A549 (cell line): ENCODE results near the gene DNASE1L2.

Experiments
- BHLHE40 ChIP-seq: IDR thresholded peaks from 2 replicates; pipeline ENCODE4 v1.6.1; 2012; ENCODE audit warnings: low read depth, low read length, inconsistent platforms
- MAFK ChIP-seq: fragments of 450-650 bp; IDR thresholded peaks from 2 replicates; pipeline ENCODE4 v1.6.1; 2014; ENCODE audit not compliant: partially characterized antibody
- MAZ ChIP-seq: fragments of 150-350 bp; IDR thresholded peaks from 2 replicates; pipeline ENCODE4 v1.6.1; 2014; ENCODE audit warnings: antibody characterized with exemption, low read depth, low read length, borderline replicate concordance
- POLR2A ChIP-seq: IDR thresholded peaks from 2 replicates; pipeline ENCODE4 v1.6.1; 2012; ENCODE audit warnings: mild to moderate bottlenecking, low read length
- RAD21 ChIP-seq, 2 experiments: fragments of >200 bp in 1 of 2; sonication (Bioruptor Twin) in 1 of 2; formaldehyde crosslinking in 1 of 2; IDR thresholded peaks in 1 of 2; conservative IDR thresholded peaks in 1 of 2; 2 replicates in 1 of 2; 3 replicates in 1 of 2; pipeline ENCODE4 v1.6.1; 2012 to 2018; ENCODE audit warnings: inconsistent platforms in 1 of 2
- RFX5 ChIP-seq: fragments of 450-650 bp; IDR thresholded peaks from 2 replicates; pipeline ENCODE4 v1.7.1; 2014; ENCODE audit warnings: antibody characterized with exemption, mild to moderate bottlenecking, moderate library complexity
- RNF2 ChIP-seq: fragments of 200-600 bp; sonication (generic); IDR thresholded peaks from 2 replicates; pipeline ENCODE4 v1.6.1; 2016; ENCODE audit warnings: low read depth, mild to moderate bottlenecking, antibody characterized with exemption, moderate library complexity, borderline replicate concordance
- TF ChIP-seq, protein P1 (sequence below): fragments of >200 bp; sonication (Bioruptor Twin); formaldehyde crosslinking; IDR thresholded peaks from 3 replicates; pipeline ENCODE4 v1.5.1; 2016
- TF ChIP-seq, protein P2 (sequence below): fragments of 450-650 bp; IDR thresholded peaks from 2 replicates; pipeline ENCODE4 v1.6.1; 2014; ENCODE audit warnings: antibody characterized with exemption

DNA sequence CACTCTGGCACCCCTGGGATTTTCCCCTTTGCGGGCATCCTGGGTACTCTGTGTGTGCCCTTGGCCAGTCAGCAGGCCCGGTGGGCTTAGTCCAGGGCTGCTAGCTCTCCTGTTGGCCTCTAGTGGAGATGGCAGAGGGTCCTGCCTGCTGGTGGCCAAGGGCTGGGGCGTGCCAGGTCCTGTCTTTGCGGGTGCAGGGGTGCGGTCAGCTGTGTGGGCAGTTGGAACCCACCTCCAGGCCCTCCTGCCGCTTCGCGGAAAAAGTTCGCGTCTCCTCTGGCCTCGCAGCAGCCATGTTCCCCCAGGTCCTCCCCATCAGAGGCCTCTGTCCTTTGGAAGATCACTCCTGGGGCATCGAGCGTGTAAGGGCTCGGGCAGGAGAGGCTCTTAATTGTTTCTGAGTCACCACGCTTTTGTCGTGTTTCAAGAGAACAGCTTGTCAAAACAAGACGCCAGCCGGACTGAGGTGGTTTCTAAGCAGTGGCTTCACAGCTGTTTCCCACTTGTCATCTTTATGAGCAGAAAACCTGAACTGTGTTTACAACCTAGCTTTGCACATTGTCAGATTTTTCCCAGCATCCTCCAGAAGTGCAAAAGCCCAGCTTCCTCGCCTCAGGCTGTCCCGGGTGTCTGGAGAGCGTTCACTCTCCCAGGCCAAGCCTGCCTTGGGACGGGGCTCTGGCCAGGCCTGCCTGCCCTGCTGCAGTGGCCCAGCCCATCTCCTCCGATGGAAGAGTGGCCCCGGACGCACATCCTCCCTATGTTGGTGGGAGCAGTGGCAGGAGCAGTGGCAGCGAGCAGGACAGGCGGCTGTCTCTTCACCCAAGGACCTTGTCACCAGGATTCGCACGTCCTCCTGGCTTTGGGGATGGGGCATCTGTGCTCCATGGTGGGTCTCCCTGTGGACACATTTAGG is 5.0 kb upstream of the DNASE1L2 start:
- TF ChIP-seq, protein P1, sequence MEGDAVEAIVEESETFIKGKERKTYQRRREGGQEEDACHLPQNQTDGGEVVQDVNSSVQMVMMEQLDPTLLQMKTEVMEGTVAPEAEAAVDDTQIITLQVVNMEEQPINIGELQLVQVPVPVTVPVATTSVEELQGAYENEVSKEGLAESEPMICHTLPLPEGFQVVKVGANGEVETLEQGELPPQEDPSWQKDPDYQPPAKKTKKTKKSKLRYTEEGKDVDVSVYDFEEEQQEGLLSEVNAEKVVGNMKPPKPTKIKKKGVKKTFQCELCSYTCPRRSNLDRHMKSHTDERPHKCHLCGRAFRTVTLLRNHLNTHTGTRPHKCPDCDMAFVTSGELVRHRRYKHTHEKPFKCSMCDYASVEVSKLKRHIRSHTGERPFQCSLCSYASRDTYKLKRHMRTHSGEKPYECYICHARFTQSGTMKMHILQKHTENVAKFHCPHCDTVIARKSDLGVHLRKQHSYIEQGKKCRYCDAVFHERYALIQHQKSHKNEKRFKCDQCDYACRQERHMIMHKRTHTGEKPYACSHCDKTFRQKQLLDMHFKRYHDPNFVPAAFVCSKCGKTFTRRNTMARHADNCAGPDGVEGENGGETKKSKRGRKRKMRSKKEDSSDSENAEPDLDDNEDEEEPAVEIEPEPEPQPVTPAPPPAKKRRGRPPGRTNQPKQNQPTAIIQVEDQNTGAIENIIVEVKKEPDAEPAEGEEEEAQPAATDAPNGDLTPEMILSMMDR: no peak
- no peak for TF ChIP-seq BHLHE40
- TF ChIP-seq POLR2A: no peak
- no peak for TF ChIP-seq RNF2
- TF ChIP-seq RAD21 (conservative IDR thresholded peaks at IDR 0.05 in 1 of 2, IDR thresholded peaks at IDR 0.05 in 1 of 2): no peak
- TF ChIP-seq MAZ: no peak
- no peak for TF ChIP-seq RFX5
- no peak for TF ChIP-seq MAFK
- TF ChIP-seq, protein P2, sequence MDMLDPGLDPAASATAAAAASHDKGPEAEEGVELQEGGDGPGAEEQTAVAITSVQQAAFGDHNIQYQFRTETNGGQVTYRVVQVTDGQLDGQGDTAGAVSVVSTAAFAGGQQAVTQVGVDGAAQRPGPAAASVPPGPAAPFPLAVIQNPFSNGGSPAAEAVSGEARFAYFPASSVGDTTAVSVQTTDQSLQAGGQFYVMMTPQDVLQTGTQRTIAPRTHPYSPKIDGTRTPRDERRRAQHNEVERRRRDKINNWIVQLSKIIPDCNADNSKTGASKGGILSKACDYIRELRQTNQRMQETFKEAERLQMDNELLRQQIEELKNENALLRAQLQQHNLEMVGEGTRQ: no peak
